H1 (cell line): ENCODE data around the gene TSC22D1. TPM values are rescaled to one million over a fixed set of nuclear protein-coding genes. Genes with fewer than 3 reads are reported as not detected.

Experiments
- BACH1 ChIP-seq: IDR thresholded peaks from 2 replicates; pipeline ENCODE4 v1.6.1; 2012; ENCODE audit warnings: low read length, improper control_type of control experiment
- BRCA1 ChIP-seq: IDR thresholded peaks from 2 replicates; pipeline ENCODE4 v1.6.1; 2012; ENCODE audit warnings: low read depth, low read length, improper control_type of control experiment
- CHD1 ChIP-seq: IDR thresholded peaks from 2 replicates; pipeline ENCODE4 v1.6.1; 2012; ENCODE audit warnings: low read depth, low read length, improper control_type of control experiment
- FOSL1 ChIP-seq: IDR thresholded peaks from 2 replicates; pipeline ENCODE4 v1.6.1; 2011; ENCODE audit warnings: mild to moderate bottlenecking, low read depth, low read length, moderate library complexity; ENCODE audit not compliant: insufficient read depth
- NRF1 ChIP-seq: IDR thresholded peaks from 2 replicates; pipeline ENCODE4 v1.6.1; 2011; ENCODE audit warnings: mild to moderate bottlenecking, low read depth, low read length, improper control_type of control experiment
- SP2 ChIP-seq: IDR thresholded peaks from 2 replicates; pipeline ENCODE4 v1.6.1; 2012; ENCODE audit warnings: mild to moderate bottlenecking, low read length, inconsistent platforms
- polyA plus RNA-seq, 7 experiments: library from polyadenylated mRNA; depleted of rRNA in 3 of 7; stranded (reverse) in 5 of 7; unstranded in 2 of 7; fragments of >200 nt in 5 of 7; fragments of 200-250 nt in 2 of 7; gene quantifications; 1 replicate in 5 of 7; 2 replicates in 1 of 7; 4 replicates in 1 of 7; pipeline versions ENCODE4 v1.2.1 to v1.2.3, GENCODE V29; 2011 to 2013; ENCODE audit warnings: missing spikeins in 2 of 7, mixed read lengths in 2 of 7
- total RNA-seq: library from RNA; stranded (reverse); fragmentation: NEBNext Ultra II Directional; extraction: Animal tissue kit (Norgen Biotek cat#: 25700); gene quantifications from 2 replicates; pipeline ENCODE4 v1.2.1, GENCODE V29; 2021

Gene TSC22D1
- total and polyA plus RNA-seq, 2 of the 8 experiments (the other 6 are each of a cell fraction or from before 2014, with no cell fraction given) = 52.6 to 80.9 TPM

DNA sequence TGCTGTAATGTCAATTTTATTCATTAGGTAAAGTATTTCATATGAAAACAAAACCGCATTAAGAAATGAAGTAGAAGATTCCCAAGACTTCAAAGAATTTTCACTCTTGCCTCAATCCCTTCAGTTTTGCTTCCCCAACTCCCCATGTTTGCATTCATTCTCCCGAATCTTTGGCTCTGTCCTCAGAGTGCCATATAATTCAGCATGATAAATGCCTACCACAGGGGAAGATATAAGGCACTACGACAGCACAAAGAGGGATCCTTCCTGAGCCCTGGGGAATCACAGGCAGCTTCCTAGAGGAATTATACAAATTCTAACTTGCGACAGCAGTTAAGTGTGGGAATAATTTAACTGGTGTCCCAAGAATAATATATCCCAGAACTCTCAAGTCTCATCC is 68.5 kb downstream of the TSC22D1 start (continued):
- TF ChIP-seq BRCA1 (no peak), BACH1 (no peak), FOSL1 (no peak), SP2 (no peak), CHD1 (no peak), NRF1 (no peak)
- TF ChIP-seq, all 59 proteins: peak for 0
